CD1c-positive myeloid dendritic cell (primary cell): ENCODE data around the gene ASB7.

Experiments used
- DNase-seq: peaks from one replicate; pipeline ENCODE4 v3.0.0-alpha.2; 2016; ENCODE audit errors: extremely low spot score

Gene ASB7

GRCh38 chr15:100686021-100686724 is 83.8 kb downstream of the ASB7 start:
- DNase-seq, result no peak

GRCh38 chr15:100686725-100687473 is 84.5 kb downstream of the ASB7 start:
- no peak for DNase-seq

GRCh38 chr15:100687582-100688141 is 85.3 kb downstream of the ASB7 start:
- DNase-seq, result no peak

DNA sequence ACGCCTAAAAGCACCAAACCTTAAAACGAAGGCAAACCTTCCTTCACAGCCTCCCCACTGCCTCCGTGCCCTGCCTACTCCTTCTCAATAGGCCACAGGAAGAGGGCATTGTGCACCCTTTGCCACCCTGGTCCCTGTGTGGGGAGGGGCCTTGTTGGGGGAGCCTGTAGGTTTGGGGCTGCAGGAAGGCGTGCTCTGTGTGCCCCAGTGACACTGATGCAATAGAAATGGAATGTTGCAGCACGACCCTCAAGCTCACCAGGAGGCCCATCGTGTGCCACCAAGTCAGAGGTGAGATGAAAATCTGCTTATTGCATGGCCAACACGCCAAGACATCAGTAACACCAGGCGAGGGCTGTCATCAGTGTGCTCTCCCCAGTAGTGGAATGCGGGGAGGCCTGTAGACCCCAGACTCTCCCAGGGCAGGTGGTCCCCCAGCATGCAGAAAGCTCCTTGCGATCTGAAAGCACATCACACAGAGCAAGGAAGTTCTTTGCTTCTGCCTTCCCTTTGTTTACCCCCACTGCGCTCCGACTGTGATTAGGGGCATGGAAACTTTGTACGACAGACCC is 86.2 kb downstream of the ASB7 start:
- DNase-seq, result no peak

GRCh38 chr15:100689131-100689899 is 86.9 kb downstream of the ASB7 start:
- DNase-seq, result no peak

- no peak for DNase-seq
These were observed 87.8 kb downstream of the ASB7 start for GRCh38 chr15:100690032-100690794.

DNA sequence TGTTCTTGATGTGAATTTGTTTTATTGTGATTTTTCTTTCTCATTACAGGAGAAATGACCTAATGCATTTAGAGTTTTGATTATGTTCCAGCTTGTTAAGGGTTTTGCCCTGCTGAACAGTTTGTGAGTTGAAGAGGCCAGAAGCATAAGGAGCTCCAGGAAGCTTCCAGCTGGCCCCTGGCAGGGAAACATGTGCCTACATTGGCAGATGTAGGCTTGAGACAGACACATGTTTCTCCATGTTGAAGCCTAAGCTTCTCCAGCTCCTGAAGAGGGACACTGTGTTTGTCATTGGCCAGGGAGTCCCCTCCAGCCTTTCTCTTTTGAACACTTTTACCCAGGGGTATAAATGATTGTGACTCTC is 88.4 kb downstream of the ASB7 start:
- DNase-seq, result no peak

GRCh38 chr15:100691321-100691720 is 88.9 kb downstream of the ASB7 start:
- DNase-seq, result no peak

DNA sequence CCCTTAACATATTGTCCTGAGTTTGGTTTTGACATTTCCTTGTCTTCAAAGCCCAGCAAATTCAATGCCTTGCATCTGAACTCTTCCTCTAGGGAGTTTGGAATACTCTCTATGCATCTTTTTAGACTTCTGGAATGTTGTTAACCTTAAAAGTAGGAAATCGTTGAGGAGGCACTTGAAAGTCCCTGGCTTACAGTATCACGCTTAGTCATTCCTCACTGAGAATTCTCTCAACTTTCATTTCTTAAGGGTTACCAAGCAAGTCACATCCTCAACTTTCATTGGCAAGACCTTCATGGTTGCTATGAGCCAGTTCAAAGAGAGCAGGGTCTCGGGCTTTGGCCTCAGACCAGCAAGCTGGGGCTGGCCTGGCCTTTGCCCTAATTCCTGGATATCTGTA is 89.9 kb downstream of the ASB7 start:
- no peak for DNase-seq

- DNase-seq, result no peak
These were observed 90.3 kb downstream of the ASB7 start for GRCh38 chr15:100692671-100693070.

- no peak for DNase-seq
These were observed 91.1 kb downstream of the ASB7 start for GRCh38 chr15:100693451-100693850.

GRCh38 chr15:100694381-100695021 is 92.1 kb downstream of the ASB7 start:
- DNase-seq, result no peak

- no peak for DNase-seq
These were observed 92.7 kb downstream of the ASB7 start for GRCh38 chr15:100695048-100695447.

DNA sequence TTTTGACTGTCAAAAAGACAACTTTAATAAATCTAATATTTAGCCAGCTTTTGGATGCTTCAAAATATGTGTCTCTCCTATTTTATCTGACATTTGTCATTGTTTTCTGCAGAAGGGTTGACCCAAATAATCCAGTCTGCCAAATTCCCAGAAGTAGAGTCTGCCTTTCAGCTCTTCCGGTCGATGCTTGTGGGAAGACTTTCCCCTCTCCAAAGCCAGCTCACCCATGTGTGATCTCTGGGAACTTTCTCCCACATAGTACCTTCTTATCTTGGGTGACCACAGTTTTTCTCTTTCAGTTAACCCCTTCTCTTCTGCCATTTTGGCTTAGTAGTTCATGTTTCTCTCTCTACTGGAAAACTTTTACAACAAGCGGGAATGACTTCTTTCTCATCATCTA is 94.1 kb downstream of the ASB7 start:
- no peak for DNase-seq
